A549 (cell line): ENCODE data around the gene SLC25A39. TPM values are rescaled to one million over a fixed set of nuclear protein-coding genes. Genes with fewer than 3 reads are reported as not detected.

Experiments used
- ATAC-seq, 2 experiments: fragments of 200-7000 bp in 1 of 2; fragments of >200 bp in 1 of 2; cut with Nextera tagmentation in 1 of 2; cut with Tn5 transposase in 1 of 2; 3 replicates each; pipeline versions ENCODE4 v1.8.0 to v1.9.1; 2018 to 2020; ENCODE audit warnings: mild to moderate bottlenecking in 1 of 2, moderate library complexity in 1 of 2
- CTCF ChIA-PET: fragments of 300-600 bp; sonication (Branson Sonifier 250); formaldehyde crosslinking; extraction: SDS; loops from one replicate; lab custom pipeline; 2021; ENCODE audit warnings: antibody characterized with exemption, inconsistent platforms; lab: Yijun Ruan, JAX
- POLR2A ChIA-PET: fragments of 350-600 bp; formaldehyde crosslinking; extraction: SDS; loops from one replicate; lab custom pipeline; 2021; ENCODE audit warnings: antibody characterized with exemption, inconsistent platforms; lab: Yijun Ruan, JAX
- DNase-seq, 2 experiments: peaks; one replicate each; pipeline versions ENCODE4 v3.0.0 to v3.0.0-alpha.2; 2011 to 2016; ENCODE audit warnings: low read depth in 1 of 2, low spot score in 1 of 2
- FAIRE-seq: peaks from 2 replicates; lab custom pipeline; 2011; peaks lifted over from hg19 to GRCh38; lab: Jason Lieb, UNC
- H3K27ac ChIP-seq, 2 experiments: fragments of >200 bp; sonication (Bioruptor Twin); formaldehyde crosslinking; 3 replicates each; pipeline ENCODE4 v1.5.1; 2016 to 2017
- H3K4me1 ChIP-seq: fragments of >200 bp; sonication (Bioruptor Twin); formaldehyde crosslinking; 3 replicates; pipeline ENCODE4 v1.6.1; 2016
- H3K4me2 ChIP-seq: fragments of >200 bp; sonication (Bioruptor Twin); formaldehyde crosslinking; 3 replicates; pipeline ENCODE4 v1.6.1; 2016
- H3K4me3 ChIP-seq: fragments of >200 bp; sonication (Bioruptor Twin); formaldehyde crosslinking; 3 replicates; pipeline ENCODE4 v1.5.1; 2016
- H3K9me3 ChIP-seq: fragments of >200 bp; sonication (Bioruptor Twin); formaldehyde crosslinking; 3 replicates; pipeline ENCODE4 v1.6.1; 2016
- BHLHE40 ChIP-seq: IDR thresholded peaks from 2 replicates; pipeline ENCODE4 v1.6.1; 2012; ENCODE audit warnings: low read depth, low read length, inconsistent platforms
- EHF ChIP-seq: fragments of 250-450 bp; sonication (Bioruptor Pico); IDR thresholded peaks from 2 replicates; pipeline ENCODE4 v1.5.0; 2020; ENCODE audit warnings: mild to moderate bottlenecking
- ESRRA ChIP-seq: fragments of 150-350 bp; IDR thresholded peaks from 2 replicates; pipeline ENCODE4 v1.6.1; 2014; ENCODE audit warnings: mild to moderate bottlenecking, low read length, borderline replicate concordance
- FOSL2 ChIP-seq, 2 experiments: fragments of 450-650 bp in 1 of 2; fragments of >200 bp in 1 of 2; sonication (Bioruptor Twin) in 1 of 2; formaldehyde crosslinking; IDR thresholded peaks; 2 replicates each; pipeline versions ENCODE4 v1.5.0 to v1.6.1; 2016 to 2020; ENCODE audit warnings: mild to moderate bottlenecking in 1 of 2, moderate library complexity in 1 of 2
- GATA3 ChIP-seq: IDR thresholded peaks from 2 replicates; pipeline ENCODE4 v1.6.1; 2012; ENCODE audit warnings: borderline replicate concordance
- HEYL ChIP-seq: fragments of 250-450 bp; sonication (Bioruptor Pico); IDR thresholded peaks from 2 replicates; pipeline ENCODE4 v1.8.0; 2021; ENCODE audit warnings: mild to moderate bottlenecking, moderate library complexity
- JUN ChIP-seq, 2 experiments: fragments of >200 bp; sonication (Bioruptor Twin); formaldehyde crosslinking; IDR thresholded peaks; 2 replicates in 1 of 2; 3 replicates in 1 of 2; pipeline ENCODE4 v1.6.1; 2016 to 2017
- KDM5A ChIP-seq: fragments of 200-600 bp; sonication (generic); IDR thresholded peaks from 2 replicates; pipeline ENCODE4 v1.6.1; 2016; ENCODE audit warnings: antibody characterized with exemption, mild to moderate bottlenecking
- MYC ChIP-seq: IDR thresholded peaks from 2 replicates; pipeline ENCODE4 v1.6.1; 2012; ENCODE audit warnings: mild to moderate bottlenecking, inconsistent platforms, low read length, improper control_type of control experiment, borderline replicate concordance
- NFE2L2 ChIP-seq: fragments of 150-350 bp; conservative IDR thresholded peaks from 2 replicates; pipeline ENCODE4 v1.6.1; 2014; ENCODE audit warnings: low read length
- NPAS2 ChIP-seq: fragments of 250-450 bp; sonication (Bioruptor Pico); IDR thresholded peaks from 2 replicates; pipeline ENCODE4 v1.8.0; 2022; ENCODE audit warnings: mild to moderate bottlenecking, moderate library complexity, borderline replicate concordance
- PHF8 ChIP-seq: fragments of 200-600 bp; sonication (generic); IDR thresholded peaks from 2 replicates; pipeline ENCODE4 v1.6.1; 2016; ENCODE audit warnings: low read depth, mild to moderate bottlenecking, antibody characterized with exemption, moderate library complexity, borderline replicate concordance
- RAD21 ChIP-seq, 2 experiments: fragments of >200 bp in 1 of 2; sonication (Bioruptor Twin) in 1 of 2; formaldehyde crosslinking in 1 of 2; IDR thresholded peaks in 1 of 2; conservative IDR thresholded peaks in 1 of 2; 2 replicates in 1 of 2; 3 replicates in 1 of 2; pipeline ENCODE4 v1.6.1; 2012 to 2018; ENCODE audit warnings: inconsistent platforms in 1 of 2
- RARB ChIP-seq: fragments of 250-450 bp; sonication (Bioruptor Pico); IDR thresholded peaks from 2 replicates; pipeline ENCODE4 v1.8.0; 2021; ENCODE audit warnings: mild to moderate bottlenecking, moderate library complexity
- SREBF2 ChIP-seq: fragments of 450-650 bp; IDR thresholded peaks from 2 replicates; pipeline ENCODE4 v1.6.1; 2014; ENCODE audit warnings: mild to moderate bottlenecking, moderate library complexity
- TP53 ChIP-seq: fragments of 250-450 bp; sonication (Bioruptor Pico); IDR thresholded peaks from 2 replicates; pipeline ENCODE4 v1.5.0; 2021; ENCODE audit warnings: mild to moderate bottlenecking, moderate library complexity
- ZC3H11A ChIP-seq: fragments of 450-650 bp; IDR thresholded peaks from 2 replicates; pipeline ENCODE4 v1.6.1; 2014; ENCODE audit warnings: antibody characterized with exemption, mild to moderate bottlenecking
- ZFP36 ChIP-seq: fragments of 450-650 bp; IDR thresholded peaks from 2 replicates; pipeline ENCODE4 v1.6.1; 2014; ENCODE audit warnings: borderline replicate concordance; ENCODE audit not compliant: partially characterized antibody
- ZNF302 ChIP-seq: fragments of 250-450 bp; sonication (Bioruptor Pico); IDR thresholded peaks from 2 replicates; pipeline ENCODE4 v1.9.0; 2021; ENCODE audit warnings: inconsistent platforms, mild to moderate bottlenecking, moderate library complexity
- WGBS: methylation state at CpG from one replicate; pipeline ENCODE4 v1.1.6; 2017; ENCODE audit errors: missing lambda C conversion rate; 5-methylcytosine and 5-hydroxymethylcytosine counted together
- polyA plus RNA-seq, 4 experiments: library from polyadenylated mRNA; depleted of rRNA in 3 of 4; stranded (reverse); fragments of >200 nt; fragmentation: RNase III in 1 of 4; extraction: RNeasy Plus Mini Kit Qiagen cat#74134 plus additional on column Dnase treatment in 1 of 4; gene quantifications; 2 replicates in 3 of 4; 3 replicates in 1 of 4; pipeline ENCODE4 v1.2.3, GENCODE V29; 2011 to 2017
- TF ChIP-seq, protein P1 (sequence below): fragments of 250-450 bp; sonication (Bioruptor Pico); IDR thresholded peaks from 2 replicates; pipeline ENCODE4 v1.5.0; 2021; ENCODE audit warnings: mild to moderate bottlenecking, moderate library complexity, borderline replicate concordance
- TF ChIP-seq, protein P2 (sequence below): fragments of >200 bp; sonication (Bioruptor Twin); formaldehyde crosslinking; IDR thresholded peaks from 3 replicates; pipeline ENCODE4 v1.6.1; 2016
- TF ChIP-seq, protein P3 (sequence below): fragments of 250-450 bp; sonication (Bioruptor Pico); IDR thresholded peaks from 2 replicates; pipeline ENCODE4 v1.5.0; 2020; ENCODE audit warnings: low read depth, mild to moderate bottlenecking, moderate library complexity
- TF ChIP-seq, protein P4 (sequence below): fragments of 200-600 bp; sonication (generic); IDR thresholded peaks from 2 replicates; pipeline ENCODE4 v1.6.1; 2016; ENCODE audit warnings: antibody characterized with exemption, mild to moderate bottlenecking, moderate library complexity
- TF ChIP-seq, protein P5 (sequence below): IDR thresholded peaks from 2 replicates; pipeline ENCODE4 v1.6.1; 2012

SLC25A39 gene
- polyA plus RNA-seq, 2 of the 4 experiments (the other 2 are of a cell fraction), result 80.9 to 154 TPM

DNA sequence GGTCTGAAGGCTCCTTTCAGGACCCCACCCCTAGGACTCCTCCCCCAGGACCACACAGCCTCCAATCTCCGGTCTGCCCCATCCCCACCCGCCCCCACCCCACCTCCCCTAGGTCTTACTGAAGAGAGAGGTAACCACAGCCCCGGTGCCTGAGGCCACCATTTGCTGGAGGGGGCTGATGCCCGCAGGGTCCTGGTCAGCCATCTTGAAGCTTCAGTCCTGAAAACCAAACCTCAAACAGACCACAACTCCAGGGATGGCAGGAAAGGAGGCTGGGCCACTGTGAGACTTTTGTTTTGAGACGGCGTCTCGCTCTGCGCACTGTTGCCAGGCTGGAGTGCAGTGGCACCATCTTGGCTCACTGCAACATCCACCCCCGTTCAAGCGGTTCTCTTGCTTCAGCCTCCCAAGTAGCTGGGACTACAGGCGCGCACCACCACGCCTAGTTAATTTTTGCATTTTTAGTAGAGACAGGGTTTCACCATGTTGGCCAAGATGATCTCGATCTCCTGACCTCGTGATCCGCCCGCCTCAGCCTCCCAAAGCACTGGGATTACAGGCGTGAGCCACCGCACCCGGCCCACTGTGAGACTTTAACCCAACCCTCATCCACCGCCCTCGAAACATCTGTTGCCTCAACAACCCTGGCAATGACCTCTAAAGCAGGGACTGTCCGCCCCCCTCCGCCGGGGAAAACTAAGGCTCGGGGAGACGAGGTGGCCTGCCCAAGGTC lies 1.1 kb downstream of the SLC25A39 start:
- H3K4me3 ChIP-seq, result peak overlapping the region; percentile 98
- ATAC-seq (no peak), DNase-seq (no peak), FAIRE-seq (no peak)
- peak overlapping the region; percentile 93 for H3K27ac ChIP-seq
- POLR2A ChIA-PET, result interaction anchor here (1.6 to 2.1 kb wide), 2 partner anchors 102 to 103 kb away, joined by 6 to 9 read pairs; partner anchors contain the start of gene UBTF
- peaks cover 17% of the 10 kb centered on the region for H3K4me1 ChIP-seq
- TF ChIP-seq, protein P1, sequence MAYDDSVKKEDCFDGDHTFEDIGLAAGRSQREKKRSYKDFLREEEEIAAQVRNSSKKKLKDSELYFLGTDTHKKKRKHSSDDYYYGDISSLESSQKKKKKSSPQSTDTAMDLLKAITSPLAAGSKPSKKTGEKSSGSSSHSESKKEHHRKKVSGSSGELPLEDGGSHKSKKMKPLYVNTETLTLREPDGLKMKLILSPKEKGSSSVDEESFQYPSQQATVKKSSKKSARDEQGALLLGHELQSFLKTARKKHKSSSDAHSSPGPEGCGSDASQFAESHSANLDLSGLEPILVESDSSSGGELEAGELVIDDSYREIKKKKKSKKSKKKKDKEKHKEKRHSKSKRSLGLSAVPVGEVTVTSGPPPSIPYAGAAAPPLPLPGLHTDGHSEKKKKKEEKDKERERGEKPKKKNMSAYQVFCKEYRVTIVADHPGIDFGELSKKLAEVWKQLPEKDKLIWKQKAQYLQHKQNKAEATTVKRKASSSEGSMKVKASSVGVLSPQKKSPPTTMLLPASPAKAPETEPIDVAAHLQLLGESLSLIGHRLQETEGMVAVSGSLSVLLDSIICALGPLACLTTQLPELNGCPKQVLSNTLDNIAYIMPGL, result no peak
- TF ChIP-seq HEYL (CRISPR knock-in tag), result no peak
- TF ChIP-seq RAD21 (conservative IDR thresholded peaks at IDR 0.05 in 1 of 2, IDR thresholded peaks at IDR 0.05 in 1 of 2), result no peak
- no peak for TF ChIP-seq KDM5A
- TF ChIP-seq TP53 (CRISPR knock-in tag), result no peak
- no peak for TF ChIP-seq NFE2L2
- no peak for TF ChIP-seq ZFP36
- WGBS, result 75% methylated on average over 23 of the region's 27 CpGs
- CTCF ChIA-PET, result interaction anchor here (0.7 to 14.1 kb wide), 8 partner anchors 11 to 114 kb away, joined by 3 to 159 read pairs (median 4); partner anchors contain the start of gene FAM171A2
- H3K9me3 ChIP-seq, result no peaks in the 10 kb centered on the region
- peak overlapping the region; percentile 85 for H3K4me2 ChIP-seq

DNA sequence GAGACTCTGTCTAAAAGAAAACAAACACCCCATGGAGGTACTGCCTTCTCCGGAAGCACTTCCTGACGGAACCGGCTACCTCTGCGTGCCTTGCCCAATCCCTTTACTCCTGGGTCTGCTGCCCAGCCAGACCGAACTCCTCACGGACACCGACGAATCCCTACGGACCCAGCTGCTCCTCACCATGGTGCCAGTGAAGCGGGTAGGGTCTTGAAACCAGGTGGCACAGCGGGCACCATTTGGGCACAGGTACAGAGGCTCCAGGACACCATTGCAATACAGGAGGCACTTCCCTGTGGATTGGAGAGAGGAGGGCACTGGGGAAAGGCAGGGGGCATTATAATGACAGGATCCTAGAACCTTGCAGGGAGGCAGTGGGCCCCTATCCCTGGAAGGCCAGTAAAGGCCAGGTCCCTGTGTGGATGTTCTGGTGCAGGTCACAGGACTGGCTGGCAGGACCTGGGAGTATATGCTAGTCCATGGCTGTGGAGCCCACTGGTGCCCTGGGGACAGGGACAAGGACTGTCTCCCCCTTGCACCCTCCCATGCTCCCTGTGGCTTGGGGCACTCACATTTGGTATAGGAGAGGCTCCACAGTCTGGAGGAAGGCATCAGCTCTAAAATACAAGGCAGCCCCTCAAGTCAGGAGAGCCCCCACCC lies 2.3 kb downstream of the SLC25A39 start:
- Histone ChIP-seq H3K9me3 (no peaks in the 10 kb centered on the region), H3K4me1 (peaks cover 17% of the 10 kb centered on the region), H3K27ac (no peak overlapping the region), H3K4me3 (no peak overlapping the region), H3K4me2 (peak overlapping the region; percentile 85; the same call in 1 of the 3 replicates)
- DNase-seq (no peak), ATAC-seq (no peak), FAIRE-seq (no peak)
- TF ChIP-seq SREBF2, result no peak
- TF ChIP-seq ZNF302 (CRISPR knock-in tag), result no peak
- TF ChIP-seq, protein P2, sequence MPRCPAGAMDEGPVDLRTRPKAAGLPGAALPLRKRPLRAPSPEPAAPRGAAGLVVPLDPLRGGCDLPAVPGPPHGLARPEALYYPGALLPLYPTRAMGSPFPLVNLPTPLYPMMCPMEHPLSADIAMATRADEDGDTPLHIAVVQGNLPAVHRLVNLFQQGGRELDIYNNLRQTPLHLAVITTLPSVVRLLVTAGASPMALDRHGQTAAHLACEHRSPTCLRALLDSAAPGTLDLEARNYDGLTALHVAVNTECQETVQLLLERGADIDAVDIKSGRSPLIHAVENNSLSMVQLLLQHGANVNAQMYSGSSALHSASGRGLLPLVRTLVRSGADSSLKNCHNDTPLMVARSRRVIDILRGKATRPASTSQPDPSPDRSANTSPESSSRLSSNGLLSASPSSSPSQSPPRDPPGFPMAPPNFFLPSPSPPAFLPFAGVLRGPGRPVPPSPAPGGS, result no peak
- TF ChIP-seq GATA3, result no peak
- TF ChIP-seq ESRRA, result no peak
- no peak for TF ChIP-seq PHF8
- TF ChIP-seq, protein P3, sequence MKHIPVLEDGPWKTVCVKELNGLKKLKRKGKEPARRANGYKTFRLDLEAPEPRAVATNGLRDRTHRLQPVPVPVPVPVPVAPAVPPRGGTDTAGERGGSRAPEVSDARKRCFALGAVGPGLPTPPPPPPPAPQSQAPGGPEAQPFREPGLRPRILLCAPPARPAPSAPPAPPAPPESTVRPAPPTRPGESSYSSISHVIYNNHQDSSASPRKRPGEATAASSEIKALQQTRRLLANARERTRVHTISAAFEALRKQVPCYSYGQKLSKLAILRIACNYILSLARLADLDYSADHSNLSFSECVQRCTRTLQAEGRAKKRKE, result no peak
- TF ChIP-seq JUN (IDR thresholded peaks at IDR 0.05), result no peak
- TF ChIP-seq EHF (CRISPR knock-in tag), result no peak
- TF ChIP-seq FOSL2 (IDR thresholded peaks at IDR 0.05), result no peak
- TF ChIP-seq FOSL2 (CRISPR knock-in tag; IDR thresholded peaks at IDR 0.05), result no peak
- TF ChIP-seq NPAS2 (CRISPR knock-in tag), result no peak
- TF ChIP-seq ZC3H11A, result no peak
- TF ChIP-seq, protein P4, sequence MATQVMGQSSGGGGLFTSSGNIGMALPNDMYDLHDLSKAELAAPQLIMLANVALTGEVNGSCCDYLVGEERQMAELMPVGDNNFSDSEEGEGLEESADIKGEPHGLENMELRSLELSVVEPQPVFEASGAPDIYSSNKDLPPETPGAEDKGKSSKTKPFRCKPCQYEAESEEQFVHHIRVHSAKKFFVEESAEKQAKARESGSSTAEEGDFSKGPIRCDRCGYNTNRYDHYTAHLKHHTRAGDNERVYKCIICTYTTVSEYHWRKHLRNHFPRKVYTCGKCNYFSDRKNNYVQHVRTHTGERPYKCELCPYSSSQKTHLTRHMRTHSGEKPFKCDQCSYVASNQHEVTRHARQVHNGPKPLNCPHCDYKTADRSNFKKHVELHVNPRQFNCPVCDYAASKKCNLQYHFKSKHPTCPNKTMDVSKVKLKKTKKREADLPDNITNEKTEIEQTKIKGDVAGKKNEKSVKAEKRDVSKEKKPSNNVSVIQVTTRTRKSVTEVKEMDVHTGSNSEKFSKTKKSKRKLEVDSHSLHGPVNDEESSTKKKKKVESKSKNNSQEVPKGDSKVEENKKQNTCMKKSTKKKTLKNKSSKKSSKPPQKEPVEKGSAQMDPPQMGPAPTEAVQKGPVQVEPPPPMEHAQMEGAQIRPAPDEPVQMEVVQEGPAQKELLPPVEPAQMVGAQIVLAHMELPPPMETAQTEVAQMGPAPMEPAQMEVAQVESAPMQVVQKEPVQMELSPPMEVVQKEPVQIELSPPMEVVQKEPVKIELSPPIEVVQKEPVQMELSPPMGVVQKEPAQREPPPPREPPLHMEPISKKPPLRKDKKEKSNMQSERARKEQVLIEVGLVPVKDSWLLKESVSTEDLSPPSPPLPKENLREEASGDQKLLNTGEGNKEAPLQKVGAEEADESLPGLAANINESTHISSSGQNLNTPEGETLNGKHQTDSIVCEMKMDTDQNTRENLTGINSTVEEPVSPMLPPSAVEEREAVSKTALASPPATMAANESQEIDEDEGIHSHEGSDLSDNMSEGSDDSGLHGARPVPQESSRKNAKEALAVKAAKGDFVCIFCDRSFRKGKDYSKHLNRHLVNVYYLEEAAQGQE, result no peak
- TF ChIP-seq, protein P5, sequence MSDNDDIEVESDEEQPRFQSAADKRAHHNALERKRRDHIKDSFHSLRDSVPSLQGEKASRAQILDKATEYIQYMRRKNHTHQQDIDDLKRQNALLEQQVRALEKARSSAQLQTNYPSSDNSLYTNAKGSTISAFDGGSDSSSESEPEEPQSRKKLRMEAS, result no peak
- TF ChIP-seq MYC, result no peak
- no peak for TF ChIP-seq RARB (CRISPR knock-in tag)
- TF ChIP-seq BHLHE40, result no peak
- POLR2A ChIA-PET, result no interaction called here
- 97% methylated on average over 11 of the region's 11 CpGs for WGBS
- CTCF ChIA-PET, result interaction anchor here (0.8 to 14.1 kb wide), 7 partner anchors 8 to 118 kb away, joined by 3 to 159 read pairs (median 4); no protein-coding TSS in a partner anchor
